Uterus (tissue), 2 donors: ENCODE results near the gene SMAD1.

ENCODE experiments used
- CTCF ChIP-seq, 4 experiments: fragments of 200-600 bp in 2 of 4; fragments of 450-650 bp in 2 of 4; sonication (generic) in 2 of 4; IDR thresholded peaks; one replicate each; pipeline ENCODE4 v1.5.1; 2016 to 2019; ENCODE audit warnings: antibody characterized with exemption in 4 of 4, mild to moderate bottlenecking in 2 of 4, moderate library complexity in 1 of 4
- POLR2A ChIP-seq, 2 donors: fragments of 450-650 bp; IDR thresholded peaks; one replicate each; pipeline ENCODE4 v1.6.1; 2016; ENCODE audit warnings: antibody characterized with exemption in 2 of 2, mild to moderate bottlenecking in 1 of 2, moderate library complexity in 1 of 2

- TF ChIP-seq CTCF (IDR thresholded peaks at IDR 0.05) (no peak), POLR2A (IDR thresholded peaks at IDR 0.05) (no peak)
Measured at GRCh38 chr4:145530662-145531061, 49.0 kb downstream of the SMAD1 start.
